GM19324 (cell line): ENCODE results near the gene ZNF768.
A peak's percentile ranks its signal among the peaks of the same experiment; 100 is the strongest.

Experiments
- ATAC-seq: cut with Tn5 transposase; IDR thresholded peaks from one replicate; pipeline ENCODE4 v1.9.1; 2021; ENCODE audit warnings: mild to moderate bottlenecking, moderate library complexity; ENCODE audit not compliant: unreplicated experiment, low FRiP score

Gene ZNF768

DNA sequence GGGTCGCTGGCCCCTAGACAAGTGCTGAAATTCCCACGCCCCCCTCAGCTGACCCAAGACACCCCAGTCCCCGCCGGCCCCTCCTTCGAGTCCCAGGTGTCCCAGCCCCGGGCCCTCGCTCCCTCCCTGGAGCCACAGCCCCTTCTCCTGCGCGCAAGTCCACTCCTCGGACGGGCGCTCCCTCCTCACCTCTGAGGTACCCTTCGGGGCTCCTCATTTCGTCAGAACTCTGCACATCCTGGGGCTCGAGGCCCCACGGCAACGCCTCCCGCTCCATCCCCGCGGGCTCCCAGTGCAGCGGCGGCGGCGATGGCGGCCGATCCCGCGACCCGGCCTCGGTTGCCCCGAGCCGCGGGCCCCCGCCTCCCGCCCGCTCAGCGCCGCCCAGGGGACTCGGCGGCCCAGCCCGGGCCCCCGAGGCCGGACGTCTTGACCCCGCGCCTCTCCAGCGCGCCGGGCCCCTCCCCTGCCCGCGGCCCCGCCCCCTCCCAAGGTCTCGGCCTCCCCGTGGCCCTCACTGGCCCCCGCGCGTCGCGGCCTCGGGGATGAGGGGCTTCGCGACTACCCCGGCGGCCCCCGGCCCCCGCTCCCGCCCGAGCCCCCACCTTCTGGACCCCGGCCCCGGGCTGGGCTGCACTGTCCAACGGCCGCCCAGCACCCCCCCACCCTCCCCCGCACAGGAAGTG is at the start of gene ZNF768:
Gene ZNF768, minus strand, starts transcription at position 430 of the 686 bp plus-strand sequence. Its CDS starts 153 bp downstream, at position 277.
- peak; percentile 32 for ATAC-seq

DNA sequence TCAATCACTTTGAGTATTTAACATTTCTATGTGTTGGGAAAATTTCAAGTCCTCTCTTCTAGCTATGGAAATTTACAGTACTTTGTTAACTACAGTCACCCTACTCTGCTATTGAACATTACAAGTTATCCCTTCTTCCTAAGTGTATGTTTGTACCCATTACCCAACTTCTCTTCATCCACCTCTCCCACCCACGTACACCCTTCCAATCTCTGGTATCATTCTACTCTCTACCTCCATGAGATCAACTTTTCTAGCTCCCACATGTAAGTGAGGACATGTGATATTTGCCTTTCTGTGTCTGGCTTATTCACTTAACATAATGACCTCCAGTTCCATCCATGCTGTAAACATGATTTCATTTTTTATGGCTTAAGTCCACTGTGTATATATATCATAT is 48.3 kb upstream of the ZNF768 start:
- no peak for ATAC-seq

DNA sequence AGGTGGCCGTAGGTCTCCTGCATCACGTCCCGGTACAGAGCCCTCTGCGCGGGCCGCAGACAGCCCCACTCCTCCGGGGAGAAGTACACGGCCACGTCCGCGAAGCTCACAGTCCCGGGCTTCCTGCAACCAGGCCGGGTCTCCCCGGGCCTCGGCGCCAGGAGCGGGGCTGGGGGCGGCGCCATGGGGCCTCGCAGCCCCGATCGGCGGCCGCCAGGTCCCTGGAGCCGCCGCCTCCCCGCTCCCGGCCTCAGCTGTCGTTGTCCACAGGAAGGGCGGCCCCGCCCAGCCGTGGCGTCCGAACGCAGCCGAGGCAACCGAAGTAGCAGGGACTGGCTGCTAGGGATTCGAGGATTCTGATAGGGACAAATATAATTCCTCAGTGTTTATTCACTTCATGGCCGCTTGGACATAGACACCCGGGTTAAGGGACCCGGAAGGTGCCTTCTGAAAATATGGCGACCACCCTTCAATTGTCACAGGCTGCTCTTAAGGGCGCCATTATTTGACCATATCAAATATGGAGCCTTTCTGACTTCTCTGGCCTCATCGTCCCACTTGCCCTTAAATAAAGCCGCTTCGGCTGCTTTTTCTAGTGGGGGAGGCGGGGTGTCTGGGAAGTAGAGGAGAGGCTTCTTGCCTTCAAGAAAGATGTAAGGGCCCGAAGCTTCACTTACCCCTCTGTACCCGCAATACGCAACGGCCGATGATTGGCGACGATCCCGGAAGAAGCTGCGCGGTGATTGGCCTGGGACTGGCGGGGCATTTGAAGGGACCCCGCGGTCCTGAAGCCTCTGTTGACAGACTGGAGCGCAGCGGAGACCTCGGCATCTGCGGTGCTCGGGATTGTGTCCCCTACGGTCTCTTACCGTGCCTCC is 45.3 kb upstream of the ZNF768 start, which contains the start of gene ZNF688:
Gene ZNF688, minus strand, starts transcription at position 270 of the 878 bp plus-strand sequence. Its CDS starts 85 bp downstream, at position 185.
- peak; percentile 71 for ATAC-seq

DNA sequence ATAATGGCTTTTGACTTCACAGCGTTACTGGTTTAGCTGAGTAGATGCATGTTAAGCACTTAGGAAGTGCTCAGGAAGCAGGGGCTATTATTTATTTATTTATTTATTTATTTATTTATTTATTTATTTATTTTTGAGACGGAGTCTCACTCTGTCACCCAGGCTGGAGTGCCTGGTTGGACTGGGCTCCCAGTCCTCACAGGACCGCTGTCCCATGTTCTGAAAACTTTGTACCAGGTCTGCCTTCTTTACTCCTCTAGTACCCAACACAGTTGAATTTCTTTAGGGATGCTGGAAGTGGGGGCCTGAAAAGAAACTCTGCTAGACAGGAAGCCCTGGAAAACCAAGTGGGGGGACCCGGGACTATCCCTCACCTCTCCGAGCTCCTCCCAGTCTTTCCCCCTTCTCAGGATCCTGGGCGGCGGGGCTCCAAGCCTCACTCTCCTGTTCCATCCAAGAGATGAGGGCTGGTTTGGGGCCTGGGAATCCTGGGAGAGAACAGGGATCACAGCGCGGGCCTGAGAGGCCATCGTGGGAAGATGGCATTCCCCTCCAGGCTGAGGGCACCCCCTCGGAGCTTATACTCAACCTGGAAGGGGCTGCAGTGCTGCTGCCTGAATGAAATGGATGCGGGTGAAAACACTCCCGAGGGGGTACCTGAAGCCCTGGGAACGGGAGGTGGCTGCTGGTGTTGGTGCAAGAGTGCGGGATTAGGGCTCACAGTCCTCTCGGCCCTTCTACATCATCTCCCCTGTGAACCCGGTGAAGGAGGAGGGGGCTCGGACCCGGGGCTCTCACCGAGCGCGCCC is 44.5 kb upstream of the ZNF768 start:
- ATAC-seq, result no peak

DNA sequence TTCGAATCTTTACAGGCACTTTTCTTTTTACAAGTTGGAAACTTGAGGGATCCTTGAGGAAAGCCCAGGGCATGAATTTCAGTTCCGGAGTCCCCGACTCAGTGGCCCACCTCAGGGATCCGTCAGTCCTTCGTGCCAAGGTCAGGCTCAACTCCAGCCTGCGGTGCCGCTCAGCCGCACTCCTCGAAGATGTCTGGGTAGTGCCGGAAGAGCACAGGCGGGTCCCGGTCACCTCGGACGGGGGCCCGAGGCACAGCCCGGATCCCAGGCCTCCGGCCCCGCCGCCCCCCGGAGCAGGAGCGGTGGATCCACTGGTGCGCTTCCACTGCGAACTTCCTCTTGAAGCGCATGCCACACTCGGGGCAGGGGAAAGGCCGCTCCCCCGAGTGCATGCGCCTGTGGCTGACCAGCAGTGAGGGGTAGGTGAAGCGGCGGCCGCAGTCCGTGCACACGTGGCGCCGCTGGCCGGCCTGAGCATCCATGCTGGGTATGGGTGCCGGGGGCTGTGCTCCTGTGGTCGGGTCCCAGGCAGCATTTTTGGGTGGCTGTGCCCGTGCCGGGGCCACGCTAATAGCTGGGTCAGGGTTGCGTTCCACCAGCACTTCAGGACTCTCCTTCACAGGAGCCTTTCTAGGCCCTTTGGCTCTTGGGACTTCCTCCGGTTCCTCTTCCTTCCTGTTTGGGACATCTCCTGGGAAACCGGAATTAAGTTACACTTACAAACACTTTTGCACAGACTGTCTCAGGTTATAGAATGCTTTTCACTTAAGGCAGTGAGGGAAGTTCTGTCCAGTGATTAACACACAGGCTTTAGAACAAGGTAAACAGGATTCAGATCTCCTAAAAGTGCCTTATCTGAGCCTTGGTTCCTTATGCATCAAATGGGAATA is 43.6 kb upstream of the ZNF768 start:
- ATAC-seq, result no peak

DNA sequence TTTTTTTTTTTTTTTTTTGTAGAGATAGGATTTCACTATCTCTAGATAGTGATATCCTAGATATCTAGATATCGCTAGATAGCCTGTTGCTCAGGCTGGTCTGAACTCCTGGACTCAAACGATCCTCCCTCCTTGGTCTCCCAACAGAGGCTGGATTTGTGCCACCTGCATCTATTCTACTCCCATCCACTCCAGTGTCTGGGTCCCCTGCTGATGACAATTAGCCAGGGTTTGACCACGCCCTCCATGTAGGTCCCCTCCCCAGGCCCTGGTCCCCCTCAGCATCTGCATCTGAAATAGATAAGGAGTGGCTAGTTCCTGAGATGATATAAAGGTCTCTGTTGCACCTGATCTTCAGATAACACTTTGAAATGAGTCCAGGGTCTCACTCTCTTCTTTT is 42.9 kb upstream of the ZNF768 start:
- ATAC-seq, result no peak

DNA sequence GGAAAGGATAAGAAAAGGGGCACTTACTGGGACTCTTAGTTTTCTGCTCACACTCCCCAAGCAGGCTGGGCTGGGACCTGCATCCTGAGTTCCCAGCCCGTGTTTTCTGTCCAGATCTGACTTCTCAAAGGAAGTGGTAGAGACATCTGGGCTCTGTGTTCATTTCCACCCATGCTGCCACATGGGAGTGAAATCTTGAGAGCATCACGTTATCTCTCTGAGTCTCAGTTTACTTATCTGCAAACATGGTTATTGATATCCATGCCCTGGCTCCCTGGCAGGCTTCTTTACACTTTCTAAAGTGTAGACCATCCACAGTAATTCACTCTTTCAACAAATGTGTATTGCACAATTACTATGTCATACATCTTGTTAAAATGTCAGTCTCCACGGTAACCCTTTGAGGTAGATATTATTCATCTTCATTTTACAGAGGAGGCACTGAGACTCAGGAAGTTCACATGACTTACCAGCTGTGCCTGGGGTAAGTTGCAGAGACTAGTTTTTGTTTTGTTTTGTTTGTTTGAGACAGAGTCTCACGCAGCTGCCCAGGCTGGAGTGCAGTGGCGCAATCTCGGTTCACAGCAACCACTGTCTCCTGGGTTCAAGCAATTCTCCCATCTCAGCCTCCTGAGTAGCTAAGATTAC is 41.7 kb upstream of the ZNF768 start:
- ATAC-seq, result no peak

DNA sequence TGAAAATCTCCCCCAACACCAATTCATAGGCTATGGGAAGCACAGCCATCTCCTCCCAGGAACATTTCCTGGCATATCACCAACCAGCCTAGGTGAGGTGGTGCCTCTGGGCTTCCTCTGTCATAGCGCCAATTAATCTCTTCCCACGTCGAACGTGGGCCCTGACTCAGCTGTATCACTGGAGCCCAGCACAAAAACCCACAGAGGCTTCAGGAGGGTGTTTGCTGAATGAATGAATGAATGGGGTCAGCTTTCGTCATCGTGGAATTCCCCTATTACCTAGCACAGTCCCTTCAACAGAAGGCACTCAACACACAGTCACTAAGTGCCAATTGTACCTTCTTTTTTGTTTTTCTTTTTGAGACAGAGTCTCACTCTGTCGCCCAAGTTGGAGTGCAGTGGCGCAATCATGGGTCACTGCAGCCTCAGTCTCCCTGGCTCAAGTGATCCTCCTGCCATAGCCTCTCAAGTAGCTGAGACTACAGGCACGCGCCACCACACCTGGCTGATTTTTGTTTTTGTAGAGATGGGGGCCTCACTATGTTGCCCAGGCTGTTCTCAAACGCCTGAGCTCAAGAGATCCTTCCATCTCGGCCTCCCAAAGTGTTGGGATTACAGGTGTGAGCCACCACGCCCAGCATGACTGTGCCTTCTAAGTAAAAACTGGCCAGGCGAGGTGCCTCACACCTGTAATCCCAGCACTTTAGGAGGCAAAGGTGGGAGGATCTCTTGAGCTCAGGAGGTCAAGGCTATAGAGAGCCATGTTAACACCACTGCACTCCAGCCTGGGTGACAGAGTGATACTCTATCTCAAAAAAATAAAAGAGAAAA is 41.0 kb upstream of the ZNF768 start:
- no peak for ATAC-seq

DNA sequence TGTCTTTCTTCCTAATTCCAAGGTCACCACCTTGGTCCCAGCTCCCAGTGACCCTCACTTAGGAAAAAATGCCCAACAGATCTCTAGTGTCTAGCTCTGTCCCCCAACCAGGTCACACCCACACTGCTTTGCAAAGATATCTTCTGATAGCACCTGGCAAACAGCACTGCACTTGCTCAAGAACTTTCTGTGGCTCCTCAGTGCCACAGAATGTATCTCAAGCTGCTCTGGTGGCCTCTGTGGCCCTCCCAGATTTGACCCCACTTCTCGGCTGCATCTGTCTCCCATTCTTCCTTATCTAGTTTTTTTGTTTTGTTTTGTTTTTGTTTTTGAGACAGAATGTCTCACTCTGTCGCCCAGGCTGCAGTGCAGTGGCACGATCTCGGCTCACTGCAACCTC is 40.2 kb upstream of the ZNF768 start:
- no peak for ATAC-seq

DNA sequence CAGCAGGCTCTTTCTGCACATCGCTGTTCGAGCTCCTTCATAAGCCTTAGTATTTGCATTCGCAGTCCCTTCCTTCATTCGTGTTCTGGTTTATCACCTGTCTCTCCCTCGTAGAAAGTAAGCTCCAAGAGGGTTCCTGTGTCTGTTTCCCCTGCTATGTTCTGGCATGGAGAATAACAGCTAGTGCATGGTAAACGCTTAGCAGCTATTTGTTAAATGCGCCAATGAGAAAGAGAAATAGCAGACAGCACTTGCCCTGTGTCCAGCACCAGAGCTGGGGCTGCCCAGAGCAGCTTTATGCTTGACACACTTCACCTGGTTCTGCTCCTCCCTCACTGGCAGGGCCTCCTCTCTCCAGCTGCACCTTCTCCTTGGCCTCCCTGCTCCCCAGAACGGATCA is 39.6 kb upstream of the ZNF768 start:
- ATAC-seq, result no peak

DNA sequence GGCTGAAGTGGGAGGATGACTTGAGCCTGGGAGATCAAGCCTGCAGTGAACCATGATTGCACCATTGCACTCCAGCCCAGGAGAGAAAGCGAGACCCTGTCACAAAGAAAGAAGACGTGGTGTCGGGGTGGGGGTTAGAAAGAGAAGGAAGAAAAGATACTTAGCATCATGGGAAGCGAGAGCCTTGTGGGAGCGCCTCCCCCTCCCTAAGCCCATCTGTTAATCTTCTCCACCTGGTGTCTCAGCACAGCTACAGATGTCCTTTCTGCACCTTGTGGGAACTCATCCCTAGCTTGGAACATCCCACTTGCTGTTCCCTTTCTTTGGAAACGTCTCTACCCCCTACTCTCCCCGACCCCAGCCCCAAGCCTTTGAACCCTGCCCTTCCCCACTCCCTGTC is 39.2 kb upstream of the ZNF768 start:
- no peak for ATAC-seq

DNA sequence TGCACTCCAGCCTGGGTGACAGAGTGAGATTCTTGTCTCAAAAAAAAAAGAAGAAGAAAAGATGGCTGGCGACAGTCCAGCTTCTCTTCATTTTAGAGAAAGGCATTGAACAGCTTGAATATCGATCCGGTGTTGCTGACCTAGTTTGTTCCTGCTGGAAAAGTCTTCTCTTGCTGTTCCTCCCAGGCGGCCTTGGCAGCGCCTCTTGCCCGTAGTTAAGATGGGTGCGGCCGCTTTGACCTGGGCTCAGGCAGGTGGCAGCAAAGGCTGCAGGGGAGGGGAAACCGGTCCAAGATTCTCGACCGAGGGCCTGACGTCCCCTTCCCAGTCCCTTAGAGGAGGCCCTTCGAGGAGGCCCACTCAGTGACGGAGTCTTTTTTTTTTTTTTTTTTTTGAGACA is 35.7 kb upstream of the ZNF768 start:
- ATAC-seq, result no peak

DNA sequence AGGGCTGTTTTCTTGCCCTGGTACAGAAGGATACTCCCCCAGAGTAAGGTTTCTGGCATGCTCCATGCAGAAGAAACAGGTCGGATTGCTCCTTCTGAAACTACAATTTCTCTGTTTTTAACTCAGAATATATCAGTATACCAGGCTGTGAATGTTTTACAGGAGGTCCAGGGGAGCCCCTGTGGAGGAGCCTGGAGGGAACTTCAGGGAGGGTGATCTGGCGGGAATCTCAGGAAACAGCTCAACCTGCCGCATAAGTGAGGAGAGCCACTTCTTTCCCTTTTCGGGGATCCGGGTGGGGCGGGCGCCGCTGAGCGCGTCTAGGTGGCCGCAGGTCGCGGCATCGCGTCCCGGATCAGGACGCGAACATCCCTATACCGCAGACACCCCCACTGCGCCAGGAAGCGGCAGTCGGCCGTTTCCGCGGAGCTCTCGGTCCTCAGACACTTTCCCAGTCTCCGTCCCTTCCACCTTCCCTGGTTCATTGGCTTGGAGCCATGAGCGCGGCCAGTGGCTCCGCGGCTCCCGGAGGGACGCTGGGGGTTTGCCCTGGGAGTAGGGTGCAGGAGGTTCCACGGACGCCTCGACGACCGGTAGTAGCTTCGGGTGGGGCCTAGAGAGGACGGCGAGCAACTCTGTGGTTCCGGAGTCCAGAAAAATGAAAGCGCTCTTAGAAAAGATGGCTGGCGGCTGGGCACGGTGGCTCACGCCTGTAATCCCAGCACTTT is 34.9 kb upstream of the ZNF768 start:
- ATAC-seq, result no peak

DNA sequence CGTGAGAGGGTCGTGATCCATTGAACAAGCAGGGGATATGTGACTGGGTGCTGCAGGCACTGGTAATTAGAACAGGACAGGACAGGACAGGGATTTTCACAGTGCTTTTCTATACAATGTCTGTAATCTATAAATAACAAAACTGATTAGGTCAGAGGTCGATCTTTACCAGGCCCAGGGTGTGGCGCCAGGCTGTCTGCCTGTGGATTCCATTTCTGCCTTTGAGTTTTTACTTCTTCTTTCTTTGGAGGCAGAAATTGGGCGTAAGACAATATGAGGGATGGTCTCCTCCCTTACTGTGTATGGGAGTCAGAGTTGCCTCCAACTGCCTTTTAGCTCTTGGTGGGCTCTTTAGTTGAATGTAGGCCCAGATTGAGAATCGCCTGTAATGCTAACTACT is 33.3 kb upstream of the ZNF768 start:
- ATAC-seq, result no peak

DNA sequence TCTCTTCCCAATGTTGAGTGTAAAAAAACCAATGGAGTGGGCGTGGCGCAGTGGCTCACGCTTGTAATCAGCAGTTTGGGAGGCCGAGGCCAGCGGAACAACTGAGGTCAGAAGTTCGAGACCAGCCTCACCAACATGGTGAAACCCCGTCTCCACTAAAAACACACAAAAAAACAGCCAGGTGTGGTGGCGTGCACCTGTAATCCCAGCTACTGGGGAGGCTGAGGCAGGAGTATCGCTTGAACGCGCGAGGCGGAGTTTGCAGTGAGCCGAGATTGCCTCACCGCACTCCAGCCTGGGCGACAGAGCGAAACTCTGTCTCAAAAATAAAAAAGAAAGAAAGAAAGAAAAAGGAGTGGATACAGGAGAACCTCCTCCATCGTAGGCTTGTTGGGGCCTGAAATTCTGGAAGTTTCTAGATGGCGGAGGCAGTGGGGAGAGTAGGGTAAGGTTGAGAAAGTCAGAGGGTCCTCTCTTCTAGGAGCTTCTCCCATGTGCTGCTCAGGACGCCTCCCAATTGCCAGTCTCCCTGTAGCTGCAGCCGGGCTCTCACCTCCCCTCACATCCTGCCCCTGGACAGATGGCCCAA is 32.5 kb upstream of the ZNF768 start:
- no peak for ATAC-seq

DNA sequence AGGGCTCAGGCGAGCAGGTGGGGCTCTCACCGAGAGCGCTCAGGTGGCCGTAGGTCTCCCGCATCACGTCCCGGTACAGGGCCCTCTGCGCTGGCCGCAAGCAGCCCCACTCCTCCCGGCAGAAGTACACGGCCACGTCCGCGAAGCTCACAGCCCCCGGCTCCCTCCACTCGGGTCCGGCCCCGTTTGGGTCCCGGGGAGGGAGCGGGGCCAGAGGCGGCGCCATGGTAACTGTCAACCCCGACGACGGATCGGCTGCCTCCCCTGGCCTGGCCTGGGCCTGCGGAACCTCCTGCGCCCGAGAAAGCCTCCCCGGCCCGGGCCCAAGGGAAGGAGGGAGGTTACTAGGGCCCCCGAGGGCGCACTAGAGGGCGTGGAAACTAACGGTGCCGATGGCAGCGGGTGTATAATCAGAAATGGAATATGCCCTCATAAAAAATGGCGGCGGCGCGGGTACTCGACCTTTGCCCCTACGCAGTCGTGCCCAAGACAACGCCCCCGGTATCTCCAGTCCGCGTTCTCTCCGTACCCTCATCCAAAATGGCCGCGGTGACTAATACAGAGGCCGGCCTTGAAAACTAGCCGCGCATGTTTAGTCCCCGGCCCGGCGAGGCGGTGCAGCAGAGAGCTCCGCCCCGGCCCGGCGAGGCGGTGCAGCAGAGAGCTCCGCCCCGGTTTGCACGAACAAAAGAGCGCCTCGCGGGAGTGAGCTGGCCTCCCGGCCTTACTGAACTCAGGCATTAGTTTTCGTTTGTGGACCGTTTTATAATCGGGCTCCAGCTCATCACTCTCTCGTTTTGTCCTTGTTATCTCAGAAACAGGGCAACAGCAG is 31.8 kb upstream of the ZNF768 start, which contains the start of gene ZNF764:
Gene ZNF764, minus strand, starts transcription at position 418 of the 832 bp plus-strand sequence. Its CDS starts 192 bp downstream, at position 226.
- ATAC-seq, result peak; percentile 90

DNA sequence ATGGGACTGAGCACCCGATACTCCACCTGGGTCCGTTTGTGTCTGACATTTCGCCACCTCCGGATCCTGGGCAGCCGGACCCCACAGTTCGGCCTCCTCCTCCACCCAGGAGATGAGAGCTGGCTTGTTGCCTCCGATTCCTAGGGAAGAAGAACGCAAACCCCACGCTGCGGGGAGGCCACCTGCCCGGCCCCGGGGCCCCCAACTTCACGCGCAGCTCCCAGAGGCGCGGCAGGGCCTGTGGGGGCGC is 31.3 kb upstream of the ZNF768 start:
- peak; percentile 13 for ATAC-seq
